MM.1S (cell line): Measurements from ENCODE around the gene PDCD1.

ENCODE experiments used
- DNase-seq: peaks from one replicate; pipeline ENCODE4 v3.0.0-alpha.2; 2015
- H2AFZ ChIP-seq: fragments of 300-600 bp; sonication (generic); 2 replicates; pipeline ENCODE4 v1.6.0; 2016; ENCODE audit warnings: antibody characterized with exemption, low read length
- H3F3A ChIP-seq: fragments of 300-600 bp; sonication (generic); 2 replicates; pipeline ENCODE4 v1.6.1; 2016; ENCODE audit warnings: mild to moderate bottlenecking, antibody characterized with exemption, low read length, moderate library complexity, mixed read lengths; ENCODE audit not compliant: insufficient read depth
- H3K27ac ChIP-seq: fragments of 300-600 bp; sonication (generic); 2 replicates; pipeline ENCODE4 v1.5.1; 2016; ENCODE audit warnings: mild to moderate bottlenecking, low read length
- H3K27me3 ChIP-seq: fragments of 300-600 bp; sonication (generic); replicated peaks from 2 replicates; pipeline ENCODE4 v1.6.0; 2016; ENCODE audit warnings: low read length; ENCODE audit not compliant: insufficient read depth
- H3K36me3 ChIP-seq: fragments of 300-600 bp; sonication (generic); replicated peaks from 2 replicates; pipeline ENCODE4 v1.6.1; 2016; ENCODE audit warnings: mild to moderate bottlenecking, low read length, mixed read lengths; ENCODE audit not compliant: insufficient read depth
- H3K4me1 ChIP-seq: fragments of 300-600 bp; sonication (generic); 2 replicates; pipeline ENCODE4 v1.6.1; 2016; ENCODE audit warnings: low read length, mixed read lengths
- H3K4me2 ChIP-seq: fragments of 300-600 bp; sonication (generic); 2 replicates; pipeline ENCODE4 v1.6.0; 2016; ENCODE audit warnings: low read depth, low read length
- H3K4me3 ChIP-seq: fragments of 300-600 bp; sonication (generic); 2 replicates; pipeline ENCODE4 v1.5.1; 2016; ENCODE audit warnings: low read length, mixed read lengths
- H3K79me2 ChIP-seq: fragments of 300-600 bp; sonication (generic); 2 replicates; pipeline ENCODE4 v1.6.1; 2016; ENCODE audit warnings: mixed run types, low read length, mixed read lengths
- H3K9ac ChIP-seq: fragments of 300-600 bp; sonication (generic); 2 replicates; pipeline ENCODE4 v1.6.1; 2016; ENCODE audit warnings: low read length, mixed read lengths
- H3K9me2 ChIP-seq: fragments of 300-600 bp; sonication (generic); replicated peaks from 2 replicates; pipeline ENCODE4 v1.6.1; 2016; ENCODE audit warnings: mild to moderate bottlenecking, low read length, mixed read lengths; ENCODE audit not compliant: insufficient read depth
- H3K9me3 ChIP-seq: fragments of 300-600 bp; sonication (generic); replicated peaks from 2 replicates; pipeline ENCODE4 v1.6.1; 2016; ENCODE audit warnings: mild to moderate bottlenecking, low read length, mixed read lengths; ENCODE audit not compliant: insufficient read depth
- H4K20me1 ChIP-seq: fragments of 300-600 bp; sonication (generic); 2 replicates; pipeline ENCODE4 v1.6.1; 2016; ENCODE audit warnings: mild to moderate bottlenecking, low read length, moderate library complexity, mixed read lengths; ENCODE audit not compliant: insufficient read depth
- CTCF ChIP-seq: fragments of 300-600 bp; sonication (generic); IDR thresholded peaks from 2 replicates; pipeline ENCODE4 v1.5.1; 2016; ENCODE audit warnings: antibody characterized with exemption, low read length, mixed read lengths
- EZH2 ChIP-seq: fragments of 300-600 bp; sonication (generic); optimal IDR thresholded peaks from 2 replicates; pipeline ENCODE3; 2017; ENCODE audit warnings: low read depth, mild to moderate bottlenecking, antibody characterized with exemption, low read length, mixed read lengths
- EZH2phosphoT487 ChIP-seq: fragments of 300-600 bp; sonication (generic); IDR thresholded peaks from 2 replicates; pipeline ENCODE4 v1.6.1; 2018; ENCODE audit warnings: antibody characterized with exemption, low read length

The PDCD1 gene

GRCh38 chr2:241885291-241885945 is 26.7 kb upstream of the PDCD1 start:
- H3F3A ChIP-seq, result no peaks in the 10 kb centered on the region
- no peaks in the 10 kb centered on the region for H3K36me3 ChIP-seq
- no peaks in the 10 kb centered on the region for H3K79me2 ChIP-seq
- H3K9me3 ChIP-seq, result no peaks in the 10 kb centered on the region
- no peak overlapping the region for H3K27ac ChIP-seq
- no peaks in the 10 kb centered on the region for H4K20me1 ChIP-seq
- no peak overlapping the region for H2AFZ ChIP-seq
- no peak overlapping the region for H3K4me2 ChIP-seq
- H3K4me1 ChIP-seq, result no peaks in the 10 kb centered on the region
- no peak overlapping the region for H3K4me3 ChIP-seq
- TF ChIP-seq CTCF (no peak), EZH2phosphoT487 (no peak), EZH2 (no peak)
- no peak overlapping the region for H3K9ac ChIP-seq
- H3K9me2 ChIP-seq, result no peaks in the 10 kb centered on the region
- DNase-seq, result no peak
- no peaks in the 10 kb centered on the region for H3K27me3 ChIP-seq

- H4K20me1 ChIP-seq, result no peaks in the 10 kb centered on the region
- no peak overlapping the region for H3K4me2 ChIP-seq
- no peak for TF ChIP-seq CTCF
- no peak for TF ChIP-seq EZH2phosphoT487
- TF ChIP-seq EZH2, result no peak
- H3K27ac ChIP-seq, result no peak overlapping the region
- H3F3A ChIP-seq, result no peaks in the 10 kb centered on the region
- no peaks in the 10 kb centered on the region for H3K9me2 ChIP-seq
- no peak for DNase-seq
- no peaks in the 10 kb centered on the region for H3K79me2 ChIP-seq
- H3K9me3 ChIP-seq, result no peaks in the 10 kb centered on the region
- H2AFZ ChIP-seq, result no peak overlapping the region
- H3K9ac ChIP-seq, result no peak overlapping the region
- H3K36me3 ChIP-seq, result no peaks in the 10 kb centered on the region
- H3K27me3 ChIP-seq, result no peaks in the 10 kb centered on the region
- no peak overlapping the region for H3K4me3 ChIP-seq
- no peaks in the 10 kb centered on the region for H3K4me1 ChIP-seq
Measured at GRCh38 chr2:241884951-241885290, 26.2 kb upstream of the PDCD1 start.

GRCh38 chr2:241882091-241882625 is 23.5 kb upstream of the PDCD1 start:
- TF ChIP-seq EZH2 (no peak), CTCF (peak; percentile 37)
- H3K9me2 ChIP-seq, result no peaks in the 10 kb centered on the region
- no peaks in the 10 kb centered on the region for H3K4me1 ChIP-seq
- no peaks in the 10 kb centered on the region for H4K20me1 ChIP-seq
- no peaks in the 10 kb centered on the region for H3K36me3 ChIP-seq
- peak overlapping the region; percentile 67 for H3K9ac ChIP-seq
- H3K4me2 ChIP-seq, result peak overlapping the region; percentile 98
- H3K4me3 ChIP-seq, result peak overlapping the region; percentile 69
- peaks cover 7% of the 10 kb centered on the region; the same call in 1 of the 2 replicates for H3F3A ChIP-seq
- H3K9me3 ChIP-seq, result no peaks in the 10 kb centered on the region
- no peaks in the 10 kb centered on the region for H3K79me2 ChIP-seq
- H3K27ac ChIP-seq, result peak overlapping the region; percentile 69; the same call in 1 of the 2 replicates
- peak overlapping the region; percentile 81 for H2AFZ ChIP-seq
- DNase-seq, result peak; percentile 54
- no peaks in the 10 kb centered on the region for H3K27me3 ChIP-seq
